ENCODE data around the gene ANKMY1.
"Not testable (repeated sequence)": the region's sequence is repeated elsewhere in the genome, so short reads cannot be mapped to it uniquely, and the experiment has no call there.

The ANKMY1 gene

GRCh38 chr2:240554767-240555493, 2.9 kb downstream of the ANKMY1 start:
- no peak for DNase-seq (ENCODE audit: low spot score)

- no peak for DNase-seq (ENCODE audit: low spot score)
Measured at GRCh38 chr2:240553956-240554480, 3.8 kb downstream of the ANKMY1 start.

- no peak for DNase-seq (ENCODE audit: low spot score)
Measured at GRCh38 chr2:240551811-240552210, 6.0 kb downstream of the ANKMY1 start.

DNA sequence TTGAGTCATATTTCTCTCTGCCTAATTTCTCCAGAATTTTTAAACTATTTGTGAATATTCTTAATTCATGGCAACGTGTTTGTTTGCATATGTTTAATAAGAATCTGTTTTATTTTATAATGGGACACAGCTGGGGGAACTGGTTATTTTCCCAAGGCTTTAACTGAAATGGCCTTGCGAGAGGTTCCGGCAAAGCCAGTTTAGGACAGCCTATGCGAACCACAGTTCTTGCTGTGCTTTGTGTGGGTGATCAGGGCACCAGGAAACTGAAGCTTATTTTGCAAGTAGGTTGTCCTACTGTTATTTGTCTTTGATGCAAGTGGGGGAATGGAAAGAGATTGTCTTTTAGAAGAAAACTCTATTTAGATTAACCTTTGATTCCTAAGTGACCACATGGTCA, 6.5 kb downstream of the ANKMY1 start:
- no peak for DNase-seq (ENCODE audit: low spot score)

GRCh38 chr2:240539906-240540305, 17.9 kb downstream of the ANKMY1 start:
- no peak for DNase-seq (ENCODE audit: low spot score)

- DNase-seq (ENCODE audit: low spot score): not testable (repeated sequence)
Measured at GRCh38 chr2:240539101-240539500, 18.7 kb downstream of the ANKMY1 start.

DNA sequence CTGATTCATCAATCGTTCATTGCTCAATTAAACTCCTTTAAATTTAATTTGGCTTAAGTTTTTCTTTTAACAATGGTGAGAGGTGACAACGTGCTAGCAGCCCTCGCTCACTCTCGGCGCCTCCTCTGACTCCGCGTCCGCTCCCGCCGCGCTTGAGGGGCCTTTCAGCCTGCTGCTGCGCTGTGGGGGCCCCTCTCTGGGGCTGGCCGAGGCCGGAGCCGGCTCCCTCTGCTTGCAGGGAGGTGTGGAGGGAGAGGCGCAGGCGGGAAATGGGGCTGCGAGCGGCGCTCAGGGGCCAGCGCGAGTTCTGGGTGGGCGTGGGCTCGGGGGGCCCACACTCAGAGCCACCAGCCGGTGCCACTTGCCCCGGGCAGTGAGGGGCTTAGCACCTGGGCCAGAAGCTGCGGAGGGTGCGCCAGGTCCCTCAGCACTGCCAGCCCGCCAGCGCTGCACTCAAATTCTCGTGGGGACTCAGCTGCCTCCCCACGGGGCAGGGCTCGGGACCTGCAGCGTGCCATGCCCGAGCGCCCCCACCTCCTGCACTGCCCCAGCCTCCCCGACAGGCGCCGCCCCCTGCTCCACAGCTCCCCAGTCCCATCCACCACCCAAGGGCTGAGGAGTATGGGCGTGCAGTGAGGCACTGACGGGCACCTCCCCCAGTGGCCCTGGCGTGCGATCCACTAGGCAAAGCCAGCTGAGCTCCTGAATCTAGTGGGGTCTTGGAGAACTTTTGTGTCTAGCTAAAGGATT, 19.6 kb downstream of the ANKMY1 start:
- no peak for DNase-seq (ENCODE audit: low spot score)

DNA sequence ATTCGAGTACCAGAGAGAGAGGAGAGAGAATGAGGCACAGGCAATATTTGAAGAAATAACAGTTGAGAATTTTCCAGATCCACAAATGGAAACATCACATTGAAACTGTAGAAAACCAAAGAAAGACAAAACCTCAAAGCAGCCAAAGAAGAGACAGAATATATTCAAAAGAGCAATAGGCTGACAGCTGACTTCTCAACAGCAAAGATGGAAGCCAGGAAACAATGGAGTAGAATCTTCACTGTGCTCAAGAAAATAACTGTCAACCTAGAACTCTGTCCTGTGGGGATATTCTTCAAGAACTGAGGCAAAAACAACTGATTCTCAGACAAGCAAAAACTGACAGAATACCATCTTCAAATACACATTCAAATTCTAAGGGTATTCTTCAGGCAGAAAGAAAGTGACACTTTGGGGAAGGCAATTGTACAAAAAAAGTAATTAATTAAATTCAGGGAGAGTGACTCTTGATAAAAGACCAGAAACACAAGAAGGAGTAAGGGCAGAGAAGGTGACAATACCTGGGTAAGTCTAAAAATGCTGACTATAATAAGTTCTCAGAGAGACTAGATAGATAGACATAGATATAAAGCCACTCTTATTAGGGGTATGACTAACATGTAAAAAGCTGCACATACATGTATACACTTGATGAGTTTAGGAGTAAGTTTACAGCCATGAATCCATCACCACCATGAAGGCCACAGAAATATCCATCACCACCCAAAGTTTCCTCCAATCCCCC, 25.6 kb downstream of the ANKMY1 start:
- peak; percentile 30 for DNase-seq (ENCODE audit: low spot score)

- no peak for DNase-seq (ENCODE audit: low spot score)
Measured at GRCh38 chr2:240531038-240531437, 26.8 kb downstream of the ANKMY1 start.

DNA sequence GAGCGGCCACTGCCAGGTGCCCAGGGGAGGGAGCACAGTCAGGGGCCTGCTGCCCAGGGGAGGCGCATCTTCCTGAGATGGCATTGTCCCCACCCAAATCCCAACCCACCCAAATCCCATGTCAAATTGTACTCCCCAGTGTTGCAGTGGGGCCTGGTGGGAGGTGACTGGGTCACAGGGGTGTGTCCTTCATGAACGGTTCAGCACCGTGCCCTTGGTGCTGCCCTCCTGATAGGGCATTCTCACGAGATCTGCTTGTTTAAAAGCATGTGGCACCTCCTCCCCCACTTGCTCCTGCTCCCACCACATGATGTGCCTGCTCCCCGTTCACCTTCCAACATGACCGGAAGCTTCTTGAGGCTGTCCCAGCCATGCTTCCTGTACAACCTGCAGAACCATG, 27.6 kb downstream of the ANKMY1 start:
- no peak for DNase-seq (ENCODE audit: low spot score)

- DNase-seq (ENCODE audit: low spot score): no peak
Measured at GRCh38 chr2:240529344-240529999, 28.3 kb downstream of the ANKMY1 start.

DNA sequence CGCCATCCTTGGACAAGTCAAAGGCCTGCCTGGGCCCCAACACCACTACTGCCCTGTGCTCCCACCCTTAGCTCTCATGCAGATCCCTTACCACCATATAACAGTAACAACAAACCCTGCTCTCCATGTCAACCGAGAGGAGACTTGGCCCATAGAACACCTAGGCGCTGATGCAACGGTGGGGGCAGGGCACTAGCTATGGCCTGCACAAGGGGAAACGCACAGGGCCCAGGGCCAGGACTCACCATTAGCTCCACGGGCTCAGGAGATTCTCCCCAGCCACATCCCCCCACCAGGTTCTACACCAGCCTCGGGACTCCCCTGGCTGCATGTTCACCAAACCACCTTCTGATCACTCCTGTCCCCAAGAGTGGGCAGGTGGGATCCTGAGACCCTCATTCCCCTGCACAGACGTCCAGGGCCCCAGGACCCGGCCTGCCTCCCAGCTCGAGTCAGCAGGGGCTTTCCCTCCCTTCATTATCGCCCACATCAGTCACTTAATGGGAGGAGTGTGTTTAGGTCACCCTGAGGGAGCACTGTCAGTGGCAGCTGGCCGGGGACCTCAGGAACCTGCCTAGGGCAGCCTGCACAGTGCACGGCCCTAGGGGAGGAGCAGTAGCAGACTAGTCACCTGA, 29.3 kb downstream of the ANKMY1 start:
- DNase-seq (ENCODE audit: low spot score): no peak

- DNase-seq (ENCODE audit: low spot score): no peak
Measured at GRCh38 chr2:240527153-240527750, 30.5 kb downstream of the ANKMY1 start.

- DNase-seq (ENCODE audit: low spot score): no peak
Measured at GRCh38 chr2:240526521-240526920, 31.3 kb downstream of the ANKMY1 start.

DNA sequence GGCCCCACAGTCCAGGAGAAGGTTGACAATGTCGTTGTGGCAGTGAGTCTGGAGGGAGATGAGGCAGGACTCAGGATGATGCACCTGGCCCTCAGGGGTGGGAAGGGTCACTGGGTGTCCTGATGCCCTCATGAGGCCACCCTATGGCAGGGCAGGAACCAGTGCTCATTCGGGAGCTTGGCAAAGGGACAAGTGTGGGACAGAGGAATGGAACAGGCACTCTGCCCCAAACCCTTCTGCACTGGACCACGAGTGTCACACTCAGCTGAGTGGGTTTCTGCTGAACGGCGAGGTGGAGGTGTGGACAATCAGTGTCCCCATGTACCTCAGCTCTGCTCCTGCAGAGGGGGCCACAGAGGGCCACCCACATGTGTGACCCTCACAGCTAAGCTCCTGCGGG, 32.0 kb downstream of the ANKMY1 start:
- no peak for DNase-seq (ENCODE audit: low spot score)

DNA sequence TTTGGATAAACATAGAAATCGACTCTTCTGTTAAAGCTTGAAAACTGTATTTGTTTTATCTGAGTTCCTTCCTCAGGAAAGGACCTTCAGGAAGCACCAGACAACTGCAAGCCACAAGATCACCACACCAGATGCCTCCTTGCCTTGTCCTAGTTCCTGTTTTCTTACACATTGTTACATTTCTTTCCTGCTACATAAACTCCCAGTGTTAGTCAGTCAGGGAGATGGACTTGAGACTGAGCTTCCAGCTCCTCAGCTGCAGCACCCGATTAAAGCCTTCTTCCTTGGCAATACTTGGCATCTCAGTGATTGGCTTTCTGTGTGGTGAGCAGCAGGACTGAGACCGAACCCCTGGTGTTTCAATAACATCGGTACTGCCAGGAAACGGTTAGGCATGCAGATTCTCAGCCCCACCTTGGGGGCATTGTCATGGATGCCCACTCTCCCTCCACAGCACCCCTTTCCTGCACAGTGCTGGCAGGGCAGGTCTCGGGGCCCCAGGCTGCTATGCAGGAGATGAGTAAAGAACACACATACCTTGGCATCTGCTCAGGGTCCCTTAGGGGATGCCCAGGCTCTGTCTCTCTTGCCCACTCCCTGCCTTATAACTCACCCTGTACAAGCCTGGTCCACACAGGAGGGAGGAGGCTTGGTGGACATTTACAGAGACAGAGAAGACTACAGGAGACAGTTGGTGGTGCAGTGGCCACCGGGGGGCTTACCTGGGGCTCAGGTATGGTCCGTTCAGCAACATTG, 32.6 kb downstream of the ANKMY1 start:
- no peak for DNase-seq (ENCODE audit: low spot score)

DNA sequence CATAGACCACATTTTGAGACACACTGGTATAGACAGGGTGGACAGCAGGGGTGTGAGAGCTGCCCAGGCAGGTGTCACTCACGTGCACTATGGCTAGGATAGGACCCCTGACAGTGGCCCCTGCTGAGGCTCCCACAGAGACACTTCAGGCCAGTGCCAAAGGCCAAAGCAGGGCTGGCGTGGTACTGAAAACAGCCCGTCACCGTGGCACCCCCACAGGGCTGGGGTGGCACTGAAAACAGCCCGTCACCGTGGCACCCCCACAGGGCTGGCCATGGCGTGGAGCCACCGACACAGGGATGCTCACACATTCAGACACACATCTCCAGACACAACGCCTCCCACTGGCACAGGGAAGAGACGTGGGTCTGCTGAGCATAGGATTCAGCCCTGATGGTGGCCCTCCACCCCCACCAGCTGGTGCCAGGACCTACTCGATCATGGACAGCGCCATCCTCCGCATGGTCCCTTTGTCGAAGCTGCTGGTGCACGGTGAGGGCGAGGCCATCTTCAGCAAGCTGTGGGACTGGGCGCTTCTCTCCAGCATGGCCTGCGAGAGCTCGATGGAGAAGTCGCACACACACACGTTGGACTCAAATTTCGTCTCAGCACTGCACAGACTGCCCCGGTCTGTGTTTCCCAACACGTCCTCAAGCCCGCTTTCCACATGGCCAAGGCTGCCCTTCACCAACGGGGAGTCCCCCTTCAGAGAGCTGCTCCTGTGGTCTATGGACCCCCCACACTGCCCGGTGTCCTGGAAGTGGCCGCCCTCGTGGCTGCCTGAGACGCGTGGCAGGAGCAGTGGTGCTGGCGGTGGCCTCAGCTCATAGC, 34.1 kb downstream of the ANKMY1 start:
- DNase-seq (ENCODE audit: low spot score): no peak

DNA sequence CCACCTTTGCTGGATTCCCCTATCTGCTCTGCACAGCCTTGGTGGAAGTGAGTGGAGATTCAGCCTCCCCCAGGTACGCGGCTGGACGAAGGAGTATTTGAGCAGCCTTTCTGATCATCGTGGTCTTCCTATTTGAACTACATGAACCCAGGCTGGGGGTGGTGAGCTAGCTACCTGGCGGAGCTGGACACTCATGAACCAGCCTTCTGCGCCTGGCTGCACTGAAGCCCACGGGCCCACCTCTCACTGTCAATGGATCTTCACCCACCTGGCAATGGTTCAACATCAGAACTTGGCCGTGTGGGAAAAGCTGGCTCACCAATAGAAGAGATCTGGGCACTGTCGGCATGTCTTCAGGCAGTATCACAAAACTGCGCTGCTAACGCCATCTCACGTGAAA, 35.4 kb downstream of the ANKMY1 start:
- no peak for DNase-seq (ENCODE audit: low spot score)

DNA sequence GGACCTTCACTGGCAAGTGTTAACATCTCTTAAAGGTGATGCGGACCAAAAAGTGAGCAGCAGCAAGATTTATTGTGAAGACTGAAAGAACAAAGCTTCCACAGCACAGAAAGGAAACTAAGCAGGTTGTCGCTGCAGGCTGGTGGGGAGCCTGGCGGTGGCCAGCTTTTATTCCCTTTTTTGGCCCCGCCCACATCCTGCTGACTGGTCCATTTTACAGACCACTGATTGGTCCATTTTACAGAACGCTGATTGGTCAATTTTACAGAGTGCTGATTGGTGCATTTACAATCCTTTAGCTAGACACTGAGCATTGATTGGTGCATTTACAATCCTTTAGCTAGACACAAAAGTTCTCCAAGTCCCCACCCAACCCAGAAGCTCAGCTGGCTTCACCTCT, 35.9 kb downstream of the ANKMY1 start:
- DNase-seq (ENCODE audit: low spot score): not testable (repeated sequence)

DNA sequence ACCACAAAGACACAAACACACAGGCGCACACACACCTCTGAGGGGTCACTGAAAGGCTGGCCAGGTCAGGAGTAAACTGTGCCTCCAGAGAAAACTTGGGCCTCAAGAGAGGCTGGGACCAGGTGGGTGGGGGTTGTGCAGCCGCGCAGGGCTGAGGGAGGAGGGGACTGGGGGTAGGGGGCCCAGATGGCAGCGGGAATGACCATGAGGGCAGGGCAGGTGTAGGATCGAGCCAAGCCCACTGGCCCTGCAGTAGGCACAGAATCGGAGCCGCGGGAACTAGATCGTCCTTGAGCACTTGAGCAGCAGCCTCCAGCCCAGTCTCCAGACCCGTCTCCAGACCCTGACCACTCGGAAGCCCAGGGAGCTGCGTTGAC, 36.8 kb downstream of the ANKMY1 start:
- DNase-seq (ENCODE audit: low spot score): no peak
